H9 (cell line): Measurements from ENCODE around the gene KIF13A. TPM values are rescaled to one million over a fixed set of nuclear protein-coding genes. Genes with fewer than 3 reads are reported as not detected.

ENCODE experiments used
- DNase-seq: peaks from one replicate; pipeline ENCODE4 v3.0.0-alpha.2; 2017
- H2AFZ ChIP-seq: one replicate; pipeline ENCODE4 v1.6.1; 2013; ENCODE audit warnings: mild to moderate bottlenecking, low read length, control low read depth, moderate library complexity
- H2AK5ac ChIP-seq: 2 replicates; pipeline ENCODE4 v1.6.1; 2013; ENCODE audit warnings: low read length, control low read depth, mixed read lengths; ENCODE audit not compliant: insufficient read length
- H2BK120ac ChIP-seq: one replicate; pipeline ENCODE4 v1.6.1; 2013; ENCODE audit warnings: low read depth, mild to moderate bottlenecking, low read length, control low read depth, inconsistent platforms; ENCODE audit not compliant: poor library complexity, severe bottlenecking
- H2BK12ac ChIP-seq: 2 replicates; pipeline ENCODE4 v1.6.1; 2013; ENCODE audit warnings: low read length, control low read depth, mixed read lengths, low read depth; ENCODE audit not compliant: insufficient read length
- H2BK15ac ChIP-seq: 2 replicates; pipeline ENCODE4 v1.6.1; 2013; ENCODE audit warnings: low read depth, low read length, control low read depth
- H2BK20ac ChIP-seq: one replicate; pipeline ENCODE4 v1.6.1; 2013; ENCODE audit warnings: low read depth, mild to moderate bottlenecking, low read length, control low read depth, inconsistent platforms; ENCODE audit not compliant: poor library complexity, severe bottlenecking
- H2BK5ac ChIP-seq: 2 replicates; pipeline ENCODE4 v1.6.1; 2013; ENCODE audit warnings: low read length, control low read depth, mixed read lengths; ENCODE audit not compliant: insufficient read length
- H3K14ac ChIP-seq: 2 replicates; pipeline ENCODE4 v1.6.1; 2013; ENCODE audit warnings: low read length, control low read depth; ENCODE audit not compliant: insufficient read depth
- H3K18ac ChIP-seq: 2 replicates; pipeline ENCODE4 v1.6.1; 2013; ENCODE audit warnings: low read depth, mild to moderate bottlenecking, mixed read lengths, low read length, control low read depth; ENCODE audit not compliant: insufficient read length
- H3K23ac ChIP-seq: 2 replicates; pipeline ENCODE4 v1.6.1; 2013; ENCODE audit warnings: low read length, control low read depth, mixed read lengths, low read depth; ENCODE audit not compliant: insufficient read length
- H3K23me2 ChIP-seq: 2 replicates; pipeline ENCODE4 v1.6.1; 2013; ENCODE audit warnings: low read depth, mild to moderate bottlenecking, mixed read lengths, low read length, control low read depth; ENCODE audit not compliant: insufficient read length, poor library complexity, severe bottlenecking
- H3K27ac ChIP-seq: 2 replicates; pipeline ENCODE4 v1.5.1; 2013; ENCODE audit warnings: low read length, control low read depth, mixed read lengths, low read depth; ENCODE audit not compliant: insufficient read length
- H3K27me3 ChIP-seq: 2 replicates; pipeline ENCODE4 v1.6.1; 2013; ENCODE audit warnings: low read length, control low read depth, inconsistent platforms; ENCODE audit not compliant: insufficient read depth
- H3K4ac ChIP-seq: 2 replicates; pipeline ENCODE4 v1.6.1; 2013; ENCODE audit warnings: low read depth, mild to moderate bottlenecking, control low read depth, inconsistent platforms, low read length, moderate library complexity
- H3K4me1 ChIP-seq: 2 replicates; pipeline ENCODE4 v1.6.1; 2013; ENCODE audit warnings: low read length, control low read depth, inconsistent platforms; ENCODE audit not compliant: insufficient read depth
- H3K4me2 ChIP-seq: 2 replicates; pipeline ENCODE4 v1.6.1; 2013; ENCODE audit warnings: low read length, control low read depth, mixed read lengths; ENCODE audit not compliant: insufficient read length, insufficient read depth
- H3K56ac ChIP-seq: 2 replicates; pipeline ENCODE4 v1.6.1; 2013; ENCODE audit warnings: low read depth, mild to moderate bottlenecking, mixed read lengths, low read length, control low read depth; ENCODE audit not compliant: insufficient read length
- H3K79me1 ChIP-seq: 2 replicates; pipeline ENCODE4 v1.6.1; 2013; ENCODE audit warnings: low read depth, mild to moderate bottlenecking, moderate library complexity, low read length, control low read depth, inconsistent platforms; ENCODE audit not compliant: insufficient read depth, poor library complexity, severe bottlenecking
- H3K79me2 ChIP-seq: 2 replicates; pipeline ENCODE4 v1.6.1; 2013; ENCODE audit warnings: low read length, control low read depth, inconsistent platforms; ENCODE audit not compliant: insufficient read depth
- H3K9ac ChIP-seq: 2 replicates; pipeline ENCODE4 v1.6.1; 2013; ENCODE audit warnings: low read length, control low read depth, mixed read lengths; ENCODE audit not compliant: insufficient read length; ENCODE audit errors: extremely low read depth
- H3K9me3 ChIP-seq: one replicate; pipeline ENCODE4 v1.6.1; 2013; ENCODE audit warnings: low read depth, low read length, inconsistent platforms; ENCODE audit not compliant: control insufficient read depth
- H3T11ph ChIP-seq: one replicate; pipeline ENCODE4 v1.6.1; 2013; ENCODE audit warnings: mild to moderate bottlenecking, low read length, control low read depth, inconsistent platforms
- H4K20me1 ChIP-seq: one replicate; pipeline ENCODE4 v1.6.1; 2013; ENCODE audit not compliant: control insufficient read depth, insufficient read length, insufficient read depth
- H4K5ac ChIP-seq: 2 replicates; pipeline ENCODE4 v1.6.1; 2013; ENCODE audit warnings: low read depth, mild to moderate bottlenecking, mixed read lengths, low read length, control low read depth; ENCODE audit not compliant: insufficient read length
- H4K8ac ChIP-seq: replicated peaks from 2 replicates; pipeline ENCODE4 v1.6.1; 2013; ENCODE audit warnings: low read length, control low read depth, mixed read lengths, low read depth; ENCODE audit not compliant: insufficient read length
- H4K91ac ChIP-seq: 2 replicates; pipeline ENCODE4 v1.6.1; 2013; ENCODE audit warnings: low read depth, mild to moderate bottlenecking, moderate library complexity, mixed read lengths, low read length, control low read depth; ENCODE audit not compliant: insufficient read length
- H3K27ac Mint-ChIP-seq, 3 experiments: 2 replicates in 2 of 3; 3 replicates in 1 of 3; pipeline ENCODE4 v1.8.0; 2020 to 2021; ENCODE audit warnings: mixed read lengths in 3 of 3, mild to moderate bottlenecking in 1 of 3, moderate library complexity in 1 of 3
- H3K27me3 Mint-ChIP-seq: 2 replicates; pipeline ENCODE4 v1.8.0; 2021; ENCODE audit warnings: low read depth, mild to moderate bottlenecking, moderate library complexity, mixed read lengths
- H3K36me3 Mint-ChIP-seq, 3 experiments: 2 replicates in 2 of 3; 3 replicates in 1 of 3; pipeline ENCODE4 v1.8.0; 2020 to 2021; ENCODE audit warnings: low read depth in 3 of 3, mixed read lengths in 3 of 3; ENCODE audit not compliant: insufficient read depth in 1 of 3
- H3K4me1 Mint-ChIP-seq, 2 experiments: 2 replicates each; pipeline ENCODE4 v1.8.0; 2020; ENCODE audit warnings: mixed read lengths in 2 of 2
- H3K4me3 Mint-ChIP-seq, 2 experiments: 2 replicates in 1 of 2; 3 replicates in 1 of 2; pipeline ENCODE4 v1.8.0; 2020 to 2021; ENCODE audit warnings: mild to moderate bottlenecking in 2 of 2, mixed read lengths in 2 of 2, moderate library complexity in 1 of 2
- H3K9me3 Mint-ChIP-seq, 2 experiments: 2 replicates in 1 of 2; 3 replicates in 1 of 2; pipeline ENCODE4 v1.8.0; 2020; ENCODE audit warnings: mild to moderate bottlenecking in 2 of 2, mixed read lengths in 2 of 2, moderate library complexity in 1 of 2
- CTCF ChIP-seq: fragments of 200-600 bp; sonication (generic); conservative IDR thresholded peaks from 3 replicates; pipeline ENCODE4 v1.8.0; 2021; ENCODE audit warnings: antibody characterized with exemption, mild to moderate bottlenecking
- WGBS: extraction: QIAGEN DNeasy Blood & Tissue Kit; methylation state at CpG from one replicate; pipeline ENCODE4 v1.1.7; 2013; ENCODE audit warnings: missing lambda C conversion rate, low lambda C conversion rate, mixed read lengths; ENCODE audit not compliant: insufficient read length; ENCODE audit errors: extremely low coverage; 5-methylcytosine and 5-hydroxymethylcytosine counted together
- total RNA-seq: library from RNA; stranded (reverse); gene quantifications from 2 replicates; pipeline ENCODE4 v1.2.1, GENCODE V29; 2021

KIF13A gene
- total RNA-seq, 1 experiment from 2014 or later = 38.2 TPM

- Histone ChIP-seq H2BK5ac (no peak overlapping the region), H3K9ac (no peak overlapping the region), H3K18ac (no peak overlapping the region), H3K23me2 (no peaks in the 10 kb centered on the region), H2BK15ac (no peak overlapping the region), H3T11ph (no peak overlapping the region), H3K14ac (no peak overlapping the region), H4K20me1 (no peaks in the 10 kb centered on the region), H3K4me2 (no peak overlapping the region), H4K8ac (no peak overlapping the region), H2AFZ (no peak overlapping the region), H4K5ac (no peak overlapping the region), H4K91ac (no peak overlapping the region), H3K27ac (no peak overlapping the region), H2BK120ac (no peak overlapping the region), H2BK12ac (no peak overlapping the region), H3K27me3 (no peaks in the 10 kb centered on the region), H3K56ac (no peak overlapping the region), H3K23ac (no peak overlapping the region), H2BK20ac (no peak overlapping the region), H3K4me1 (no peaks in the 10 kb centered on the region), H3K79me1 (peaks cover 3% of the 10 kb centered on the region), H3K79me2 (peaks cover 2% of the 10 kb centered on the region; the same call in 1 of the 2 replicates), H3K9me3 (no peaks in the 10 kb centered on the region), H2AK5ac (no peak overlapping the region), H3K4ac (no peak overlapping the region)
- no peak for TF ChIP-seq CTCF
- H3K27me3 Mint-ChIP-seq = no peaks in the 10 kb centered on the region
- H3K4me3 Mint-ChIP-seq = no peak overlapping the region
- H3K9me3 Mint-ChIP-seq = no peaks in the 10 kb centered on the region
- WGBS = no CpG with 5 or more reads among the region's 2 CpGs
- no peak for DNase-seq
- H3K27ac Mint-ChIP-seq = no peak overlapping the region
- H3K4me1 Mint-ChIP-seq = peaks cover 27 to 31% of the 10 kb centered on the region in 2 experiments
- peaks cover 0 to 4% (median 0%) of the 10 kb centered on the region in 3 experiments; a peak in 1 of 7 replicates for H3K36me3 Mint-ChIP-seq
Observed at GRCh38 chr6:17966451-17966850, 21.0 kb downstream of the KIF13A start.
